PC-3 (cell line): ENCODE measurements around the gene ADK. TPM values are rescaled to one million over a fixed set of nuclear protein-coding genes. Genes with fewer than 3 reads are reported as not detected.
A peak's percentile ranks its signal among the peaks of the same experiment; 100 is the strongest.

Source experiments
- ATAC-seq: fragments of 200-7000 bp; cut with Tn5 transposase; 2 replicates; pipeline ENCODE4 v1.9.1; 2020; ENCODE audit warnings: mild to moderate bottlenecking, moderate library complexity
- BruUV-seq: library from RNA; stranded (reverse); fragments of 400-500 nt; replicated peaks from 2 replicates; lab custom pipeline; 2021; lab: Mats Ljungman, UMichigan
- CTCF ChIA-PET: fragments of 300-600 bp; sonication (Branson Sonifier 250); formaldehyde crosslinking; loops from one replicate; lab custom pipeline; 2022; ENCODE audit warnings: antibody characterized with exemption; lab: Charles Lee
- POLR2A ChIA-PET: fragments of 300-600 bp; sonication (Branson Sonifier 250); formaldehyde crosslinking; loops from one replicate; lab custom pipeline; 2022; ENCODE audit warnings: antibody characterized with exemption; ENCODE audit not compliant: unreplicated experiment; lab: Charles Lee
- DNase-seq: peaks from one replicate; pipeline ENCODE4 v3.0.0-alpha.2; 2015
- H2AFZ ChIP-seq: fragments of 300-600 bp; sonication (generic); 2 replicates; pipeline ENCODE4 v1.6.0; 2016; ENCODE audit warnings: antibody characterized with exemption, low read length
- H3F3A ChIP-seq: fragments of 300-600 bp; sonication (generic); one replicate; pipeline ENCODE4 v1.6.0; 2017; ENCODE audit warnings: antibody characterized with exemption, low read length, control low read depth, mild to moderate bottlenecking; ENCODE audit not compliant: unreplicated experiment
- H3K27ac ChIP-seq: fragments of 300-600 bp; sonication (generic); 2 replicates; pipeline ENCODE4 v1.5.1; 2016; ENCODE audit warnings: mild to moderate bottlenecking, low read length
- H3K27me3 ChIP-seq: fragments of 300-600 bp; sonication (generic); 2 replicates; pipeline ENCODE4 v1.6.1; 2016; ENCODE audit warnings: low read length, mixed read lengths
- H3K36me3 ChIP-seq: fragments of 300-600 bp; sonication (generic); 2 replicates; pipeline ENCODE4 v1.6.1; 2016; ENCODE audit warnings: low read depth, mixed run types, low read length, mixed read lengths
- H3K4me1 ChIP-seq: fragments of 300-600 bp; sonication (generic); 2 replicates; pipeline ENCODE4 v1.5.1; 2016; ENCODE audit warnings: low read length; ENCODE audit not compliant: insufficient read depth
- H3K4me2 ChIP-seq: fragments of 300-600 bp; sonication (generic); 2 replicates; pipeline ENCODE4 v1.6.0; 2016; ENCODE audit warnings: low read length
- H3K4me3 ChIP-seq: fragments of 300-600 bp; sonication (generic); 2 replicates; pipeline ENCODE4 v1.5.1; 2016; ENCODE audit warnings: mild to moderate bottlenecking, low read length, mixed read lengths
- H3K79me2 ChIP-seq: fragments of 300-600 bp; sonication (generic); 2 replicates; pipeline ENCODE4 v1.6.1; 2017; ENCODE audit warnings: low read length, mixed read lengths
- H3K9ac ChIP-seq: fragments of 300-600 bp; sonication (generic); 2 replicates; pipeline ENCODE4 v1.6.0; 2016; ENCODE audit warnings: mild to moderate bottlenecking, low read length
- H3K9me2 ChIP-seq: fragments of 300-600 bp; sonication (generic); replicated peaks from 2 replicates; pipeline ENCODE4 v1.6.1; 2016; ENCODE audit warnings: mixed run types, low read length, mixed read lengths
- H3K9me3 ChIP-seq: fragments of 300-600 bp; sonication (generic); 2 replicates; pipeline ENCODE4 v1.6.1; 2016; ENCODE audit warnings: low read length, mixed read lengths
- H4K20me1 ChIP-seq: fragments of 300-600 bp; sonication (generic); 2 replicates; pipeline ENCODE4 v1.6.1; 2016; ENCODE audit warnings: low read length, mixed read lengths
- CTCF ChIP-seq: fragments of 300-600 bp; sonication (generic); conservative IDR thresholded peaks from 2 replicates; pipeline ENCODE4 v1.5.1; 2017; ENCODE audit warnings: antibody characterized with exemption, low read depth, mild to moderate bottlenecking, low read length
- EZH2 ChIP-seq: fragments of 300-600 bp; sonication (generic); IDR thresholded peaks from one replicate; pipeline ENCODE4 v1.6.1; 2017; ENCODE audit warnings: antibody characterized with exemption, mild to moderate bottlenecking, low read length; ENCODE audit not compliant: unreplicated experiment
- EZH2phosphoT487 ChIP-seq: fragments of 300-600 bp; sonication (generic); IDR thresholded peaks from 2 replicates; pipeline ENCODE4 v1.6.1; 2018; ENCODE audit warnings: mild to moderate bottlenecking, antibody characterized with exemption, low read length, borderline replicate concordance
- intact Hi-C: fragments of 100-400 bp; cut with micrococcal nuclease; formaldehyde crosslinking; loops from 2 replicates; pipeline ENCODE4 v1.9.0; 2023
- total RNA-seq: library from RNA; depleted of rRNA; stranded (reverse); fragments of >200 nt; gene quantifications from 2 replicates; pipeline ENCODE4 v1.2.3, GENCODE V29; 2014

The ADK gene
- total RNA-seq, 1 experiment from 2014 or later = 256 TPM

GRCh38 chr10:74530981-74531380 is 380.0 kb downstream of the ADK start:
- H2AFZ ChIP-seq = no peak overlapping the region
- ChIA-PET POLR2A (no interaction called here), CTCF (no interaction called here)
- no peaks in the 10 kb centered on the region for H3K79me2 ChIP-seq
- DNase-seq = no peak
- no peak for TF ChIP-seq CTCF
- no peak for TF ChIP-seq EZH2
- no peak for TF ChIP-seq EZH2phosphoT487
- no peak overlapping the region for H3K9ac ChIP-seq
- H4K20me1 ChIP-seq = no peaks in the 10 kb centered on the region
- no peak overlapping the region for H3K4me3 ChIP-seq
- no peak for ATAC-seq
- no peak overlapping the region for H3K27ac ChIP-seq
- no peaks in the 10 kb centered on the region for H3K27me3 ChIP-seq
- H3K36me3 ChIP-seq = peaks cover 30% of the 10 kb centered on the region
- intact Hi-C loops = no loop called here
- H3K4me1 ChIP-seq = no peaks in the 10 kb centered on the region
- H3K4me2 ChIP-seq = no peak overlapping the region
- no TSS peak for BruUV-seq
- H3K9me3 ChIP-seq = no peaks in the 10 kb centered on the region
- H3K9me2 ChIP-seq = no peaks in the 10 kb centered on the region
- no peaks in the 10 kb centered on the region for H3F3A ChIP-seq

- Histone ChIP-seq H3K27me3 (no peaks in the 10 kb centered on the region), H3K9me2 (no peaks in the 10 kb centered on the region), H3K4me3 (no peak overlapping the region), H4K20me1 (no peaks in the 10 kb centered on the region), H2AFZ (no peak overlapping the region), H3K9me3 (no peaks in the 10 kb centered on the region), H3K36me3 (peaks cover 4% of the 10 kb centered on the region; the same call in 1 of the 2 replicates), H3K79me2 (no peaks in the 10 kb centered on the region), H3K4me2 (no peak overlapping the region), H3F3A (no peaks in the 10 kb centered on the region), H3K9ac (no peak overlapping the region), H3K27ac (no peak overlapping the region), H3K4me1 (no peaks in the 10 kb centered on the region)
- no TSS peak for BruUV-seq
- DNase-seq (no peak), ATAC-seq (no peak)
- TF ChIP-seq CTCF = no peak
- no peak for TF ChIP-seq EZH2phosphoT487
- no peak for TF ChIP-seq EZH2
- intact Hi-C loops = no loop called here
- ChIA-PET CTCF (no interaction called here), POLR2A (no interaction called here)
Measured at GRCh38 chr10:74539317-74539716, 388.3 kb downstream of the ADK start.

- DNase-seq = peak; percentile 51
- H3K4me3 ChIP-seq = no peak overlapping the region
- H3K27me3 ChIP-seq = no peaks in the 10 kb centered on the region
- CTCF ChIA-PET = no interaction called here
- H3K9me2 ChIP-seq = no peaks in the 10 kb centered on the region
- POLR2A ChIA-PET = no interaction called here
- peaks cover 4% of the 10 kb centered on the region for H3F3A ChIP-seq
- H3K4me2 ChIP-seq = no peak overlapping the region
- peak; percentile 30 for ATAC-seq
- H2AFZ ChIP-seq = no peak overlapping the region
- intact Hi-C loops = loop anchor here (5.0 kb wide), 1 partner anchor 89 kb away; no protein-coding TSS in a partner anchor
- no peaks in the 10 kb centered on the region for H3K4me1 ChIP-seq
- H3K9me3 ChIP-seq = no peaks in the 10 kb centered on the region
- H3K36me3 ChIP-seq = peaks cover 4% of the 10 kb centered on the region; the same call in 1 of the 2 replicates
- H4K20me1 ChIP-seq = no peaks in the 10 kb centered on the region
- no peak overlapping the region for H3K9ac ChIP-seq
- TF ChIP-seq CTCF (no peak), EZH2phosphoT487 (no peak), EZH2 (no peak)
- no peaks in the 10 kb centered on the region for H3K79me2 ChIP-seq
- H3K27ac ChIP-seq = no peak overlapping the region
- BruUV-seq = no TSS peak
Measured at GRCh38 chr10:74541375-74541774, 390.4 kb downstream of the ADK start.
